Ecto neural progenitor cell (in vitro differentiated cells): ENCODE data around the gene PSMA7.

Source experiments
- DNase-seq: peaks from one replicate; pipeline ENCODE4 v3.0.0-alpha.2; 2018; ENCODE audit warnings: low spot score

Gene PSMA7

DNA sequence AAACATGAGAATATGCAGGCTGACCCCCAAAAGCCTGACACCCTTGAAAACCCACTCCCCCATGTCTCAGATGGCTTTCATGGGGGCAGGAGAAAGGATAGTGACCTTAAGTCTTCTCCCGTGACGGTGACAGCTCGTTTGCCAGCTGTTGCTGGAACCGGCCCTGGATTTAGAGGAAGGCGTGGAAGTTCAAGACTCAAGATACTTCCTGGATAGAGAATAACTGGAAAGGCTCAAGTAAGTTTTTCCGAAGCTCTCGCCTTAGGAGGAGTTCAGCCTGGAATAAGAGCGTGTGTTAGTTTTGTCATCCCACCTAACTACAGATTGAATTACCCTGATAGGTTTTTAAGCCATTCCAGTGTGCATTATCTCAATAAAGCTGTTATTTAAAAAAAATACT, 28.1 kb upstream of the PSMA7 start:
- DNase-seq: no peak

DNA sequence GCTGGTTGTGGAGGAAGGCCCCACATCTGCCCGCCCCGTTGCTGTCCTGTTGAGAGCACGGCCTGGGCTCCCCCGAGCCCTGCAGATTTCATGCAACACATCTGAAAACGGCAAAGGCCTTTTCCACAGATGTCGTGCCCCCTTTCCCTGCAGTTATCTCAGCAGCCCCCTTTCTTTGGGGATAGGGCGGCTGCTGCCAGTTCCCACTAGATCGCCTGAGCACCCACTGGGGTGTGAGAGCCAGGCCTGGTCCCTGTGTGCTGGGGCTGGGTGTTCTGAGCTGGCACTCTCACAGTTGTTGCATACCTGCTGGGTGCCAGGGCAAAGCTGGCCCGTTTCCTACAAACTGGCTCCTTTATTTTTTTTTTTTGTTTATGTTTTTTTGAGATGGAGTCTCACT, 27.3 kb upstream of the PSMA7 start:
- no peak for DNase-seq

DNA sequence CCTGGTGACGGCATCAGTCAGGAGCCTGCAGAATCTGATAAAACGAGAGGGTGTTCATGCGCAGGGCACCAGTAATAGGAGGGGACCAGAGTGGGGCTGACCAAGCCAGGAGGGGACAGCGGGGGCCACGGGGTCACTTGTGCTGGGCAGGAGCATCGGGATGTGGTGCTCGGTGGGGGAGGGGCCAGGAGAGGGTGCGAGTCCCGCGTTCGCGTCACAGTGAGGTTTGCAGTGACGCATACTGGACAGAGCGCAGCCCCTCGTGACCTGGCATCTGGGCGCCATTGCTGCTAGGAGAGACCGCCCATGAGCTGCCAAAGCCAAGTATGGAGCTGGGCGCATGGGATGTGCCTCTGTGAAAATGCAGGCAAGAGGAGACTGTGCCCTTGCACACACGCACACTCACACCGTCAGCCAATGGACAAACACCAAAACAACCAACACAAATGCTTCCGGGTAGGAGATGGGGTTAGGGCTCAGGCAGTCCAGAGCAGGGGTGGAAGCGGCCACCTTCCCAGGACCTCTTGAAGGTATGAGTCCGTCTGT, 25.8 kb upstream of the PSMA7 start:
- no peak for DNase-seq

DNA sequence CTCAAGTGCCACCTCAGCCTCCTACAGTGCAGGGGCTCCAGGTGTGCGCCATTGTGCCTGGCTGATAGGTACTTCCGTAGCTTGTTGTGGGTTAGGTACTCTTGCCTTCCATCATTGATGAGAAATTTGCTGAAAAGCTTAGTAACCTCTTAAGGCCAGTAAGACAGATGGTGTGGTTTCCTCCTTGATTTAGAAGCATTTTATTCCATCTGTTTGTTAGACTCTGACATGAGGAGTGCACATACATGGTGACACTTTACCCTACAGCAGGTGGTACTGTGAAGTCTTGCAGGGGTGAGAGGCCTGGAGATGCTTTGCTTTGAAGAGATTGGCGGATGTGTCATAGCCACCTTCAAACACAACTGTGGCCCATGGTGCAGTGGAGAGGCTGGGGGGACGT, 24.9 kb upstream of the PSMA7 start:
- DNase-seq: no peak

DNA sequence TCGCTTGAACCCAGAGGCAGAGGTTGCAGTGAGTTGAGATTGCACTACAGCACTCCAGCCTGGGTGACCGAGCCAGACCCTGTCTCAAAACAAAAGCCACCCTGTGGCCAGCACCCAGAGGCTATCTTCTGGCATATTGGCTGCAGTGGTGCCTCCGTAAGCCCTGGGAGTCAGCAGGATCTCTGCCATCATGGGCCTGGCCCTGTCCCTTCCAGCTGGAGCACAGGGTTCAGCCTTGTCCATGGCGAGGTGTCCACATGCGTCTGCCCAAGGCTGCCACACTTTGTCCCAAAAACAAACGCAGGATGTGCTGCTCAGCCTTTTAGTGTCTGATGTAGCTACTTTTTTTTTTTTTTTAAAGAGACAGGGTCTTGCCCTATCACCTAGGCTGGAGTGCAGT, 24.3 kb upstream of the PSMA7 start:
- no peak for DNase-seq

DNA sequence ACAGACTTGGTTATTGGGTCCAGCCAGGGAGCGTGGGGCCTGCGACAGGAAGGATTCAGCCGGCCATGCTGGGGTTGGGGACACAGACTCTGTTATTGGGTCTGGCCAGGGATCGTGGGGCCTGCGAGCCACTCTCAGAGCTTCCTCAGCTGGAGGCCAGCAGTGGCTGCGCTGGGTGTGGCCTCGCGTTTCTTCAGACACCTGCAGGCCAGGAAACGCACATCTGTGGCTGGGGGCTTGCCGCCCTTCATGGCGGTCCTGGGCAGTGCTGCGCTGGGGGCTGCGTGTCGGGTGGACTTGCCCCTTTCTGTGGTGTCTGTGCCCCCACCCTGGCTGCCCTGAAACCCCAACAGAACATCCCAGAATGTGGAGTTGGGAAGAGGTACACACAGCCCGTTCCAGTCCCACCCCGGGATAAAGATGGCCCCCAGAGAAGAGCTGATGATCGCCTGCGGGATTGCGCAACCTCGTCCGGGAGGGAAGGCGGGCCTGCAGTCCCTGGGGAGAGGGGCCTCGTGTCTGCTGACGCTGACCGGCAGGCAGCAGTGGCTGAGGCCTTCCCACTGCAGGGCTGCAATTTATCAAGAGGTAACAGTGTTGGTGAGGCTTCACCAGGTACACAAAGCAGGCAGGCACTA, 22.7 kb upstream of the PSMA7 start:
- no peak for DNase-seq

DNA sequence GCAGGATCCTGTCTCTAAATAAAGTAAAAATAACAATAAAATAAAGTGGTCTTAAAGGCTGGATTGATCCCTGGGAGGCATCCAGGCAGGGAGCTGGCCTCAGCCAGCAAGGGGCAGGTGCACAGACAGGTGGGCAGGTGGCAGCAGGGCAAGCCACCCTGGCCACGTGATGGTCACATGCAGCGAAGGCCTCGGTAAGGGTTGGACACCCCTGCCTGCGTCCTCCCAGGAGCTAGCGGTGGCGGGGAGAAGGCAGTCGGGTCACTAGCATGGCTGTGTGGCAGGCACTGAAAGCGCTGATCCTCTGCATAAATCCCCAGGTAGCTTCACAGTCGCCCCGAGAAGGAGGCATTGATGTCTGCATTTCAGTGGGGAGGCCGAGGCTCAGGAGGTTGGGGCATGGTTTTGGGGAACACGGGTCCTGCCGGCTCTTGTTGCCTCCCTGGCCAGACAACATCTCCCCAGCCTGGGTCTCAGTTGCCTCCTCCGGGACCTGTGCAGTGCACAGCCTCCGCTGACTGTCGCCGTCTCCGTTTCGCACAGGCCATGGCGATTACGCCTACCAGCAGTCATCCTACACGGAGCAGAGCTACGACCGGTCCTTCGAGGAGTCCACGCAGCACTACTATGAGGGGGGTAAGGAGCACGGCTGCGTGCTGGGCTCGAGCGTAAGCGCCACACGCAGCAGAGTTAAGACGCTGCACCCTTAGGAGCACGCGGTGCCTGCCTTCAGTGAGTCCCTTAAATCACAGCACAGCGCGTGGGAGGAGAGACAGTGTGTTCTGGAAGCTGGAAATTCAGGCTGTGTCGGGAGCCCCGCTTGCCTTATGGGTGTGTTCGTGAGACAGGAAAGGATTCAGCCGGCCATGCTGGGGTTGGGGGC, 21.9 kb upstream of the PSMA7 start:
- DNase-seq: no peak

DNA sequence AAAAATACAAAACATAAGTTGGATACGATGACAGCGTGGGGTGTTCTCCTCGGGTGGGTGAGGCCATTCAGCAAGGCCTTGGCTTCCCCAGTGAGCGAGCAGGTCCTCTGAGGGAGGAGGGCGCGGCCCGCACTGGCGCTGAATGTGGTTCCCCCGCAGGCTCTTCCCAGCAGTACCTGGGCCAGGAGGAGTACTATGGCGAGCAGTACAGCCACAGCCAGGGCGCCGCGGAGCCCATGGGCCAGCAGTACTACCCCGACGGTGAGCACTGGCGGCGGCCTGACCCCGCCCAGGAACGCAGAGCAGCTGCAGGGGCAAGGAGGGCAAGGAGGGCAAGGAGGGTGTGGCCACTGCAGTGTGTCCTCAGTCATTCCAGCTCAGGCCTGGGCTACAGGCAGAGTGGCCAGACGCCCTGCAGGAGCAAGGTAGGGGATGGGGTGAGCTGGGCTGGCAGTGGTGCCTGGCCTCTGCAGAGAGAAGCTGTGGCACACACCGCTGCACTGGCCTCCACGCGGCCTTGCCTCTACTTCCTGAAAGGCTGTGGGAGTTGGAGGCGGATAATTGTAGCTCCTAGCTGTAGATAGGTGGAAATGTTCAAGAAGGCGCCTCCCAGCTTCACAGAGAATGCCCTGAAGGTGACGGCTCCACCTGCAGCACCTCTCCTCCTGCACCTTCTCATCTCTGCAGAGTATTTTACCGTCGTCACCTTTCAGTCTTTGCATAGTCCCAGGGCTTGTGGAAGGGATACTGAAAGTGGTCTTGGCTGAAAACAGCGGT, 21.0 kb upstream of the PSMA7 start:
- DNase-seq: no peak

DNA sequence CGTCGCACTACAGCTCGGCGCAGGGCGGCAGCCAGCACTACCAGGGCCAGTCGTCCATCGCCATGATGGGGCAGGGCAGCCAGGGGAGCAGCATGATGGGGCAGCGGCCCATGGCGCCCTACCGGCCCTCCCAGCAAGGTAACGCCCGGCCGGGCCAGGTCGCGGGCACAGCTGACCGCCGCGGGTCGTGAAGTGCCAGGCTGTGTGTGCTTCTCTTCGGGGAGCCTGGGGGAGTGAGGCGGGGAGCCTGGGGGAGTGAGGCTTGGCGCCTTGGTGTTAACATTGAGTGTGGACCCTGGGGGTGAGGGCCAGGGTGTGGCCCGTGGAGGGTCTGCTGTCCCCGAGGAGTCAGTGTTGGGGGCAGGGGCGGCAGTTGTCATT, 20.3 kb upstream of the PSMA7 start:
- no peak for DNase-seq

DNA sequence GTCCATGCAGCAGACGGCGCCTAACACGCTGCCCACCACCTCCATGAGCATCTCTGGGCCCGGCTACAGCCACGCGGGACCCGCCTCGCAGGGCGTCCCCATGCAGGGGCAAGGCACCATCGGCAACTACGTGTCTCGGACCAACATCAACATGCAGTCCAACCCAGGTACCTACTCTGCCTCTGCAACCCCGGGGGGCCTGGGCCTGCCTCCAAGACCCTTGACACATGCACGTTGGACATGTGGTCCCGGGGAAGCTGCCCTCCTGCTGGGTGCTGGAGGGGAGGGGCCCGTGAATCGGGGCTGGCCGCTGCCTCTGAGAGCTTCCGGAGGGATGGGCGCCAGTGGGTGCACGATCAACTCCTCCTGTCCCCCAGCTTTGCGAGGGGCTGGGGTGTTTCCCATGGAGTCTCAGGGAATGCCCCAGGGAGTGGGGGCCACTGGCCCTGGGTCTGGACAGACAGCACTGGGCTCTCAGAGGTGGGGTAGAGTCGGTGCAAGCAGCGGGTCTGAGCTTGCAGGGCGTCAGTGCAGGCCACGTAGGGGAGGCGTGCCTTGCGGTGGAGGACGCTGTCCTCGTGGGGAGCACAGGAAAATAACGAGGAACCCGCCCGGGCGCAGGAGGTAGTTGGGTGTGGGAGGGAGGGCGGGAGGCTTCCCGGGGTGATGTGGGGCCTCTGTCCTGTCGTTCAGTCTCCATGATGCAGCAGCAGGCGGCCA, 19.7 kb upstream of the PSMA7 start:
- no peak for DNase-seq

DNA sequence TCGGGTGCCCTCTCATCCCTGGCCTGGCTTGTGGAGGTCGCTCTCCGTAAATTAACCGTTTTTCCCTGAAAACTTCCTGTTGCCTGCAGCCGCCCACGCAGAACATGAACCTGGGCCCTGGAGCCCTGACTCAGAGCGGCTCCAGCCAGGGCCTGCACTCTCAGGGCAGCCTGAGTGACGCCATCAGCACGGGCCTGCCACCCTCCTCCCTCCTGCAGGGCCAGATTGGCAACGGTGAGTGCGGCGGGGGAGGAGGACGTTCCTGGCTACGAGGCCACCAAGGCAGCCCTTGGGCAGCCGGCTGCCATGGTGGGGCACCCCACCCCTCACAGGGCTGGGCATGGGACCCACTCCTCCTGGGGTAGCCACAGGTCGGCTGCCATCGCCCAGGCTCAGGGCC, 18.2 kb upstream of the PSMA7 start:
- no peak for DNase-seq

DNA sequence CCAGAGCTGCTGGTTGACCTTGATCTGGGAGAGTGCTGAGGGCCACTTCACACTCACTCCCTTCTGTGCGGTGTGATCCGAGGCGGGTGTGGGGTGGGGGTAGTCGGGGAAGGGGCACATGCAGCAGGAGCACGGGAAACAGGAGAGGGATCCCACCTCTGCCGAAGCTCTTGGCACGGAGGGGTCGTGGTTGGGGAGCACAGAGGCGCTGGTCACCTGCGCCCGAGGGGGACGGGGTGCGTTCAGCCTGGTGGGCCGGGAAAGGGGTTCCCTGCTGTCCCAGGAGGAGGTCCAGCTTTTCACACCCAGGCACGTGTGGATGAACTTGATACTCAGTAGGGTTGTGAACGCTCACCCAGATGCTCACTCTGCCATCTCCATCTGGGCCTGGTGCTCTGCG, 17.7 kb upstream of the PSMA7 start:
- no peak for DNase-seq

DNA sequence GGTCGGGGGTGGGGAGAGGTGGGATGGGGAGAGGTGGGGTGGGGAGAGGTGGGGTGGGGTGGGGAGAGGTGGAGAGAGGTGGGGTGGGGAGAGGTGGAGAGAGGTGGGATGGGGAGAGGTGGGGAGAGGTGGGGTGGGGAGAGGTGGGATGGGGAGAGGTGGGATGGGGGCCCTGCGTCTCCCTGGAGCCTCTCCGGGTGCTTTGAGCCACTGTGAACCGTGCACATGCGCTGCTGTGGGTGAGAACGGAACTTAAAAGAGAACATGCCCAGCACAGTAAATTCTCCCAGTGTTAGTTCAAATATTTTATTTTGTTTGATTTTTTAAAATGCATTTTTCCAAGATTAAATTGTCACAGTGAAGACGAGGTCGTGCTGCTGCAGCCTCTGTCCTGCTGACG, 17.1 kb upstream of the PSMA7 start:
- no peak for DNase-seq

DNA sequence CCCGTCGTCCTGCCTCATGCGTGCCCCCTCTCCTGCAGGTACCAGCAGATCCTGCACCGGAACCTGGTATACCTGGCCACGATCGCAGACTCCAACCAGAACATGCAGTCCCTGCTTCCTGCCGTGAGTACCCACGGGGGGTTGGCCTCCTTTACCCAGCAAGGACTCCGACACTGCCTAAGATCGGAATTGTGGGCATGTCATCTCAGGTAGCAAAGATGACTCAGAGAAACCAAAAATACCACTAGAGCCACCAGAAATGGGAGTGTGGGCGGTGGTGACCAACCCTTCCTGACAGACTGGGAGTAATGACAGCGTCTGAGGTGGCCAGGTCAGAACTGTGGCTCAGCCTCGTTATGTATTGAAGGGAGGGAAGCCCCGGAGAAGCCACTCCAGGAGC, 16.6 kb upstream of the PSMA7 start:
- no peak for DNase-seq

DNA sequence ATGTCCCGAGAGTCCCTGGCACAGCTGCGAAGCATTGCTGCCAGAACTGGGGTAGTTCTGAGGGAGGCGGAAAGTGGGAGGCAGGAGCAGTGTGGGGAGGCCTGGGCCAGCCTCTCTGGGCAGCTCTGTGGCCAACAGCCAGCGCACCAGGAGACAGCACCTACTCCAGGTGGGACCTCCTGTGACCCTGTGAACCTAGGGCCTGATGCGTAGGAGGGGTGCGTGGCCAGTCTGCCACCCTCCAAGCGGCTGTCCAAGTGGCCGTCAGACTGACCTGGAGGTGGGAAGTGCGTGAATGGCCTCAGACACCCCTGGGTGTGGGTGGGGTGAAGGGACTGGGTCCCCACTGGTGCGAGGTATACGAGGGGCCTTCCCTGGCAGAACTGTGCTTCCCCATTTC, 15.9 kb upstream of the PSMA7 start:
- no peak for DNase-seq

DNA sequence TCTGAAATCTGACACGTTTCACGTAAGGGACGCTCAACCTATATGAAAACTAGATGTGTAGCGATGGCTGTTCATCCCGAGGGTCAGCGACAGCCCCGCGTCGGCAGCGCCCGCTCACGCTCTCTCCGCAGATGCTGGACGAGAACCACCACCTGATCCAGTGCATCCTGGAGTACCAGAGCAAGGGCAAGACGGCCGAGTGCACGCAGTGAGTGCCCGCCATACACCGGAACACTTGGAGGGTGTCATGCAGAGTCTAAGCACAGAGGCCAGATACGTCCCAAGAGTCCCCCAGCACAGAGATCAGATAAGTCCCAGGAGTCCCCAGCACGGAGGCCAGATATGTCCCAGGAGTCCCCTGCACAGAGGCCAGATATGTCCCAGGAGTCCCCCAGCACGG, 15.3 kb upstream of the PSMA7 start:
- DNase-seq: no peak

DNA sequence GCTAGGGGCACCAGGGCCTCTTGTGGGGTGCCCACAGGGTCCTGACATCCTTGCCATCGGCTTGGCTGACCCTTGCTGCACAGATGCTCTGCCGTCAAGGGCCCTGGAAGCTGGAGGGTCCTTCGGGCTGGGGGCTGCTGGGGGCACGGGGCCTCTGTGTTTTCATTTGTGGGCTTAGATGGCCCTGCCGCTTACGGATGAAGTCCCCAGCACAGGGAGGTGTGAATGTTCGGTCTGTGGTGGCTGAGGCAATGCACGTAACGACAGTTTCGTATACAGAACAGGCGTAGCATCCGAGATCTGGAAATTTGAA, 14.8 kb upstream of the PSMA7 start:
- no peak for DNase-seq

DNA sequence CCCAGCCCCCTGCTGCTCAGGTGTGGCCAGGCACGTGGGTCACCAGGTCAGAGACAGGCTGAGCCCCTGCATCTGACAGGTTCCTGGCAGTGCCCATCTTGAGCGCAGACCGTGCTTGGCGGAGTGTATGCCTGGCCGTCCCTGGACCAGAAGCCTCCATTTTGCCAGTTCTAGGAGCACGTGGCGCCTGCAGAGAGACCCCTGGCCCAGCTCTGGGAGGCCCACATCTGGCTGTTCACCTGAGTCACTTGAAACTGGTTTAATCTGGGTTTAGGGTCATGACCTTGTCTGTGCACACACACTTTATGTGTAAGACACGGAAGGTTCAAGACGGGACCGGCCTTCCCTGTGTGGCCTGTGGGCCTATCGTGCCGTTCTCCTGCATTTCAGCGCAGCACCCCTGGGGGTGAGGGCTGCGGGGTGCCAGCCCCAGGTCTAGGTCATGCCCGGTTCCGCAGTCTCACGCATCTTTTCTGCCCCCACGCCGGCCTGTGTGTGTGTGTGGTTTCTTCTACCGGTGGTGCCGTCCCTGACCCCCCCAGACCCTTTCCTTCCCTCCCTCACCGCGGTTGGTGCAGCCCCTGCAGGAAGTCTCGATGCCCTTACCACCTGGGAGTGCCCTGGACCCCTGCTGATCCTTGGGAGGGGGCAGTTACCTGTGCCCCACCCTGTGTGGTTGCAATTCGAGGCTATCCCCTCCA, 14.3 kb upstream of the PSMA7 start:
- no peak for DNase-seq

DNA sequence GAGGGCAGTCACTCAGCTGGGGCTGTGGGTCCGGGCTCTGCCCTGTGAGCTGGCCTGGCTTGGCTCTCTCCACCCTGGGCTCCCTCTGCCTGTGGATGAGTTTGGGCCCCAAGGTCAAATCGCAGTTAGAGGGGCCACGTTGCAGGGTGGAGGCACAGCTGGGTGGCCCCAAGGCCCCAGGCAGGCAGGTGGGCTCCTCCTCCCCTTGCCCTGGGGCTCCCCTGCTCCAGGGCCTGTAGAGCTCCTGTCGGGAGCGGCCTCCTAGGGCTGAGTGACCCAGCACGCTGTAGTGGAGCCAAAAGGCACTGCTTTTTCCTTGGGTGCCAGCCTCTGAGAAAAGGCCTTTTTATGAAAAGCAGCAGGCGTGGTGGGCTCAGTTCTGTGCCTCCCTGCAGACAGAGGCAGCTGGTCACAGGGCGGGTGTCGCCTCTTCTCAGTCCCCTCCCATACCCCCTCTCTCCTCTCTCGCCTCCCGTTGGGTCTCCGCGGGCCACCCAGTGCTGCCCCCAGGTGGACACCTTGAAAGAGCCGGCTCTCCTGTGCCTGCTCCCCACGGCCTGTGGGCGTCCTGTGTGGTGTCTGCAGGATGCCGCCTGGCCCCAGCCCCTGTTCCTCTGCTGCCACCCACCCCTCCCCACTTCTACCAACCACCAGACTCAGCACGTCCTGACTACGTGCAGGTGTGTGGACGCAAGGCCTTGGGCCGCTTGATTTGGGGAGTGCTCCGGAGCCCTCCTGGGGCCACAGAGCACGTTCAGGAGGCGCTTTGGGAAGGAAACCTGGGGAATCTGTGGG, 13.6 kb upstream of the PSMA7 start:
- DNase-seq: peak; percentile 85

DNA sequence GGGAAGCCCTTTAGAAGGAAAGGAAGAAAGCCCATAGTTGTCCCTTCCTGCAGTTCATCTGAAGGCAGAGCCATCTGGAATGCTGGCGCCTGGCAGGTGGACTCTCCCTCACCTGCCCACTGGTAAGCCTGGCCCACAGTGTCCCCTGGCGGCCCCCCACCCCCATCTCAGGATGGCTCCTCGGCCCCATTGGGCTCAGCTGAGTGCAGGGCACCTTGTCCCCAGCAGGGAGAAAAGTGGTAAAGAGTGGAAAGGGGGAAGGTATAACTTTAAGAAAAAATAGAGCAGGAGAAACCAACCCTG, 13.0 kb upstream of the PSMA7 start:
- DNase-seq: no peak
